Transverse colon (tissue), 4 donors: Measurements from ENCODE around the gene ORM2. TPM values are rescaled to one million over a fixed set of nuclear protein-coding genes. Genes with fewer than 3 reads are reported as not detected.
"Not testable (repeated sequence)": the region's sequence is repeated elsewhere in the genome, so short reads cannot be mapped to it uniquely, and the experiment has no call there.

Source experiments
- DNase-seq: peaks from one replicate; pipeline ENCODE4 v3.0.0-alpha.2; 2019
- H3K27ac ChIP-seq, 4 donors: fragments of 200-600 bp; sonication (generic); 2 replicates each; pipeline ENCODE4 v1.5.1; 2016 to 2018; ENCODE audit warnings: inconsistent platforms in 4 of 4
- H3K27me3 ChIP-seq: fragments of 200-600 bp; sonication (generic); 2 replicates; pipeline ENCODE4 v1.5.1; 2017; ENCODE audit warnings: inconsistent platforms
- H3K36me3 ChIP-seq, 4 donors: fragments of 200-600 bp; sonication (generic); 2 replicates each; pipeline ENCODE4 v1.5.1; 2017 to 2019; ENCODE audit warnings: inconsistent platforms in 4 of 4
- H3K4me1 ChIP-seq, 4 donors: fragments of 200-600 bp; sonication (generic); 2 replicates each; pipeline ENCODE4 v1.5.1; 2017 to 2020; ENCODE audit warnings: inconsistent platforms in 4 of 4
- H3K4me3 ChIP-seq, 4 donors: fragments of 200-600 bp; sonication (generic); 1 replicate in 1 of 4; 2 replicates in 3 of 4; pipeline versions ENCODE4 v1.5.1 to v1.6.1; 2017 to 2019; ENCODE audit warnings: inconsistent platforms in 4 of 4
- H3K9me3 ChIP-seq, 2 donors: fragments of 200-600 bp; sonication (generic); 2 replicates each; pipeline ENCODE4 v1.5.1; 2017 to 2019; ENCODE audit warnings: inconsistent platforms in 2 of 2
- CTCF ChIP-seq, 5 experiments: fragments of 200-600 bp in 3 of 5; fragments of 450-650 bp in 2 of 5; sonication (generic) in 3 of 5; IDR thresholded peaks; 1 replicate in 2 of 5; 2 replicates in 3 of 5; pipeline ENCODE4 v1.5.1; 2016 to 2017; ENCODE audit warnings: antibody characterized with exemption in 5 of 5, inconsistent platforms in 3 of 5, mild to moderate bottlenecking in 2 of 5, moderate library complexity in 1 of 5
- EP300 ChIP-seq: sonication (generic); formaldehyde crosslinking; IDR thresholded peaks from one replicate; pipeline ENCODE4 v1.6.1; 2017; ENCODE audit warnings: antibody characterized with exemption, low read depth
- POLR2A ChIP-seq: fragments of 450-650 bp; IDR thresholded peaks from one replicate; pipeline ENCODE4 v1.6.1; 2016; ENCODE audit warnings: antibody characterized with exemption, mild to moderate bottlenecking, moderate library complexity
- POLR2AphosphoS5 ChIP-seq, 3 donors: sonication (generic); formaldehyde crosslinking; IDR thresholded peaks; one replicate each; pipeline ENCODE4 v1.6.1; 2016; ENCODE audit warnings: antibody characterized with exemption in 3 of 3
- WGBS, 2 donors: methylation state at CpG; one replicate each; pipeline ENCODE4 v1.1.5; 2018; ENCODE audit warnings: low coverage in 1 of 2; 5-methylcytosine and 5-hydroxymethylcytosine counted together
- in situ Hi-C, 4 donors: fragments of 200-750 bp; cut with MboI; loops; one replicate each; pipeline versions ENCODE4 v1.15.0 to v1.15.1; 2017; ENCODE audit warnings: low sequenced_read_pairs in 3 of 4, low pct_ligation_motif_present in 1 of 4, low pct_unique_long_range_greater_than_20kb in 1 of 4
- intact Hi-C: fragments of 100-400 bp; cut with DNase I; formaldehyde crosslinking; loops from one replicate; pipeline ENCODE4 v1.15.1; 2023; ENCODE audit warnings: low total_unique reads
- total RNA-seq, 4 donors: library from RNA; depleted of rRNA; stranded (reverse); fragments of >200 nt; gene quantifications; one replicate each; pipeline ENCODE4 v1.1.0, GENCODE V29; 2016

ORM2 gene
- total RNA-seq, 4 donors from 2014 or later = not detected

GRCh38 chr9:114317665-114318357, 11.9 kb upstream of the ORM2 start:
- Histone ChIP-seq H3K4me1 (no peaks in the 10 kb centered on the region), H3K4me3 (no peak overlapping the region), H3K9me3 (no peaks in the 10 kb centered on the region), H3K27me3 (no peaks in the 10 kb centered on the region), H3K36me3 (no peaks in the 10 kb centered on the region), H3K27ac (no peak overlapping the region)
- 78 to 87% methylated on average over 8 of the region's 8 CpGs for WGBS, 2 donors
- in situ Hi-C loops (no loop called here), intact Hi-C loops (no loop called here)
- no peak for DNase-seq
- TF ChIP-seq EP300 (no peak), POLR2A (no peak), CTCF (IDR thresholded peaks at IDR 0.05) (no peak), POLR2AphosphoS5 (IDR thresholded peaks at IDR 0.05) (no peak)

- no peak for DNase-seq
- 83% methylated on average over 8 of the region's 8 CpGs; no CpG with 5 or more reads in 1 of the 2 donors for WGBS, 2 donors
- TF ChIP-seq POLR2A = no peak
- no peaks in the 10 kb centered on the region for H3K9me3 ChIP-seq
- in situ Hi-C loops = no loop called here
- H3K36me3 ChIP-seq = no peaks in the 10 kb centered on the region
- intact Hi-C loops = no loop called here
- no peak overlapping the region for H3K27ac ChIP-seq
- H3K4me3 ChIP-seq = no peak overlapping the region
- H3K27me3 ChIP-seq = no peaks in the 10 kb centered on the region
- no peaks in the 10 kb centered on the region for H3K4me1 ChIP-seq
These were observed 11.3 kb upstream of the ORM2 start for GRCh38 chr9:114318416-114318815.

GRCh38 chr9:114319147-114319546, 10.5 kb upstream of the ORM2 start:
- in situ Hi-C loops (no loop called here), intact Hi-C loops (no loop called here)
- H3K36me3 ChIP-seq = no peaks in the 10 kb centered on the region
- H3K4me3 ChIP-seq = no peak overlapping the region
- no peak overlapping the region for H3K27ac ChIP-seq
- no peaks in the 10 kb centered on the region for H3K4me1 ChIP-seq
- 48 to 72% methylated on average over 2 to 3 of the region's 3 CpGs for WGBS, 2 donors
- no peak for DNase-seq
- no peaks in the 10 kb centered on the region for H3K9me3 ChIP-seq
- no peaks in the 10 kb centered on the region for H3K27me3 ChIP-seq
- TF ChIP-seq CTCF (IDR thresholded peaks at IDR 0.05) (no peak), POLR2AphosphoS5 (IDR thresholded peaks at IDR 0.05) (no peak), EP300 (no peak), POLR2A (no peak)

- H3K9me3 ChIP-seq, H3K4me1 ChIP-seq, DNase-seq, intact Hi-C loops, H3K27me3 ChIP-seq, H3K36me3 ChIP-seq, H3K4me3 ChIP-seq, in situ Hi-C loops, H3K27ac ChIP-seq: not testable (repeated sequence)
- WGBS, 2 donors = 77 to 88% methylated on average over 4 to 7 of the region's 7 CpGs
These were observed 9.0 kb upstream of the ORM2 start for GRCh38 chr9:114320710-114321109.

- 79 to 85% methylated on average over 7 to 8 of the region's 8 CpGs for WGBS, 2 donors
- no peaks in the 10 kb centered on the region for H3K4me1 ChIP-seq
- in situ Hi-C loops (no loop called here), intact Hi-C loops (no loop called here)
- no peaks in the 10 kb centered on the region for H3K9me3 ChIP-seq
- no peak for TF ChIP-seq CTCF (IDR thresholded peaks at IDR 0.05)
- no peak for TF ChIP-seq POLR2A
- TF ChIP-seq POLR2AphosphoS5 (IDR thresholded peaks at IDR 0.05) = no peak
- no peak for TF ChIP-seq EP300
- no peak overlapping the region for H3K4me3 ChIP-seq
- H3K27me3 ChIP-seq = no peaks in the 10 kb centered on the region
- no peak overlapping the region for H3K27ac ChIP-seq
- no peak for DNase-seq
- no peaks in the 10 kb centered on the region for H3K36me3 ChIP-seq
These were observed 7.9 kb upstream of the ORM2 start for GRCh38 chr9:114321759-114322158.

GRCh38 chr9:114322160-114322818, 7.4 kb upstream of the ORM2 start:
- WGBS, 2 donors = 68 to 79% methylated on average over 7 to 11 of the region's 12 CpGs
- H3K9me3 ChIP-seq, H3K27ac ChIP-seq, H3K4me1 ChIP-seq, H3K4me3 ChIP-seq, DNase-seq, in situ Hi-C loops, H3K36me3 ChIP-seq, H3K27me3 ChIP-seq, intact Hi-C loops: not testable (repeated sequence)

- H3K4me3 ChIP-seq, H3K27ac ChIP-seq, H3K9me3 ChIP-seq, intact Hi-C loops, DNase-seq, H3K36me3 ChIP-seq, H3K27me3 ChIP-seq, in situ Hi-C loops, H3K4me1 ChIP-seq: not testable (repeated sequence)
- WGBS, 2 donors = 82% methylated on average over 5 of the region's 15 CpGs; no CpG with 5 or more reads in 1 of the 2 donors
These were observed 6.7 kb upstream of the ORM2 start, which contains the start of gene ORM1 for GRCh38 chr9:114322831-114323531. Gene ORM1, plus strand, starts transcription at chr9:114323098. Its CDS starts 36 bp downstream, at chr9:114323134.
